Activated B cell treated with CpG ODN at 0.5 μM for 24 hours (primary cell): ENCODE results near the gene AUTS2. TPM values are rescaled to one million over a fixed set of nuclear protein-coding genes. Genes with fewer than 3 reads are reported as not detected.

ENCODE experiments used
- ATAC-seq: fragments of 200-7000 bp; cut with Tn5 transposase; one replicate; pipeline ENCODE4 v1.10.0; 2021; ENCODE audit warnings: low read depth, mild to moderate bottlenecking, moderate library complexity
- CTCF ChIA-PET: fragments of 350-600 bp; sonication (Branson Sonifier 250); formaldehyde crosslinking; loops from one replicate; lab custom pipeline; 2021; ENCODE audit warnings: antibody characterized with exemption; lab: Charles Lee
- POLR2A ChIA-PET: fragments of 350-600 bp; sonication (Branson Sonifier 250); formaldehyde crosslinking; loops from one replicate; lab custom pipeline; 2021; ENCODE audit warnings: antibody characterized with exemption; lab: Charles Lee
- DNase-seq: peaks from one replicate; pipeline ENCODE4 v3.0.0; 2022
- H3K27ac Mint-ChIP-seq: one replicate; pipeline ENCODE4 v1.8.0; 2020; ENCODE audit warnings: mixed read lengths
- H3K27me3 Mint-ChIP-seq: one replicate; pipeline ENCODE4 v1.8.0; 2021; ENCODE audit warnings: mixed read lengths
- H3K36me3 Mint-ChIP-seq: one replicate; pipeline ENCODE4 v1.8.0; 2021; ENCODE audit warnings: low read depth, mixed read lengths
- H3K4me1 Mint-ChIP-seq: one replicate; pipeline ENCODE4 v1.8.0; 2021; ENCODE audit warnings: mixed read lengths
- H3K4me3 Mint-ChIP-seq: one replicate; pipeline ENCODE4 v1.8.0; 2020; ENCODE audit warnings: mild to moderate bottlenecking, mixed read lengths
- H3K9me3 Mint-ChIP-seq: one replicate; pipeline ENCODE4 v1.8.0; 2020; ENCODE audit warnings: mixed read lengths
- CTCF ChIP-seq: fragments of 200-600 bp; IDR thresholded peaks from one replicate; pipeline ENCODE4 v1.8.0; 2022; ENCODE audit warnings: antibody characterized with exemption, mild to moderate bottlenecking
- intact Hi-C: fragments of 100-400 bp; cut with micrococcal nuclease; formaldehyde crosslinking; loops from one replicate; pipeline ENCODE4 v1.15.1; 2024
- total RNA-seq: library from RNA; stranded (reverse); gene quantifications from 2 replicates; pipeline ENCODE4 v1.2.3, GENCODE V29; 2022

AUTS2 gene
- total RNA-seq, 1 donor from 2014 or later, result 15.9 TPM

- no peaks in the 10 kb centered on the region for H3K4me1 Mint-ChIP-seq
- H3K36me3 Mint-ChIP-seq, result no peaks in the 10 kb centered on the region
- no peak overlapping the region for H3K4me3 Mint-ChIP-seq
- no peak overlapping the region for H3K27ac Mint-ChIP-seq
- POLR2A ChIA-PET, result no interaction called here
- H3K9me3 Mint-ChIP-seq, result peaks cover 1% of the 10 kb centered on the region
- no peaks in the 10 kb centered on the region for H3K27me3 Mint-ChIP-seq
- CTCF ChIA-PET, result no interaction called here
- no peak for TF ChIP-seq CTCF
- ATAC-seq, result no peak
- no peak for DNase-seq
- intact Hi-C loops, result no loop called here
These were observed 383.9 kb downstream of the AUTS2 start for GRCh38 chr7:69982197-69982596.

- Mint-ChIP-seq H3K4me1 (peaks cover 11% of the 10 kb centered on the region), H3K4me3 (no peak overlapping the region), H3K27me3 (no peaks in the 10 kb centered on the region), H3K36me3 (no peaks in the 10 kb centered on the region), H3K27ac (no peak overlapping the region), H3K9me3 (no peaks in the 10 kb centered on the region)
- ATAC-seq (no peak), DNase-seq (no peak)
- no peak for TF ChIP-seq CTCF
- CTCF ChIA-PET, result no interaction called here
- intact Hi-C loops, result no loop called here
- POLR2A ChIA-PET, result no interaction called here
These were observed 391.3 kb downstream of the AUTS2 start for GRCh38 chr7:69989551-69989950.

GRCh38 chr7:69992938-69993337 lies 394.7 kb downstream of the AUTS2 start:
- Mint-ChIP-seq H3K27ac (no peak overlapping the region), H3K27me3 (no peaks in the 10 kb centered on the region), H3K36me3 (peaks cover 2% of the 10 kb centered on the region), H3K4me3 (no peak overlapping the region), H3K9me3 (no peaks in the 10 kb centered on the region), H3K4me1 (peaks cover 11% of the 10 kb centered on the region)
- ChIA-PET CTCF (no interaction called here), POLR2A (no interaction called here)
- ATAC-seq, result peak; percentile 71
- intact Hi-C loops, result no loop called here
- no peak for TF ChIP-seq CTCF
- DNase-seq, result no peak

GRCh38 chr7:69994218-69994617 lies 395.9 kb downstream of the AUTS2 start:
- no peaks in the 10 kb centered on the region for H3K27me3 Mint-ChIP-seq
- H3K27ac Mint-ChIP-seq, result no peak overlapping the region
- no peak for ATAC-seq
- H3K9me3 Mint-ChIP-seq, result no peaks in the 10 kb centered on the region
- H3K36me3 Mint-ChIP-seq, result peaks cover 2% of the 10 kb centered on the region
- ChIA-PET CTCF (no interaction called here), POLR2A (no interaction called here)
- TF ChIP-seq CTCF, result no peak
- DNase-seq, result no peak
- intact Hi-C loops, result no loop called here
- no peak overlapping the region for H3K4me3 Mint-ChIP-seq
- H3K4me1 Mint-ChIP-seq, result peaks cover 11% of the 10 kb centered on the region

GRCh38 chr7:69994886-69995542 lies 396.7 kb downstream of the AUTS2 start:
- peaks cover 11% of the 10 kb centered on the region for H3K4me1 Mint-ChIP-seq

More at GRCh38 chr7:69994886-69995542, 396.7 kb downstream of the AUTS2 start:
- TF ChIP-seq CTCF, result no peak
- intact Hi-C loops, result no loop called here
- ChIA-PET CTCF (no interaction called here), POLR2A (no interaction called here)
- peaks cover 2% of the 10 kb centered on the region for H3K36me3 Mint-ChIP-seq
- ATAC-seq (no peak), DNase-seq (no peak)
- H3K27ac Mint-ChIP-seq, result no peak overlapping the region
- H3K27me3 Mint-ChIP-seq, result no peaks in the 10 kb centered on the region
- H3K4me3 Mint-ChIP-seq, result no peak overlapping the region
- no peaks in the 10 kb centered on the region for H3K9me3 Mint-ChIP-seq
